IPS-20b (cell line): ENCODE measurements around the gene OTUB2.
A peak's percentile ranks its signal among the peaks of the same experiment; 100 is the strongest.

ENCODE experiments used
- H3K27ac ChIP-seq: one replicate; pipeline ENCODE4 v1.5.1; 2013; ENCODE audit warnings: low read length
- H3K27me3 ChIP-seq: 2 replicates; pipeline ENCODE4 v1.6.1; 2013; ENCODE audit warnings: mild to moderate bottlenecking, low read length, inconsistent platforms; ENCODE audit not compliant: insufficient read depth
- H3K36me3 ChIP-seq: 2 replicates; pipeline ENCODE4 v1.6.1; 2013; ENCODE audit warnings: low read depth, mild to moderate bottlenecking, inconsistent platforms, low read length, moderate library complexity; ENCODE audit not compliant: insufficient read depth
- H3K4me1 ChIP-seq: 2 replicates; pipeline ENCODE4 v1.6.1; 2013; ENCODE audit warnings: mild to moderate bottlenecking, control low read depth, inconsistent platforms, low read length, moderate library complexity; ENCODE audit not compliant: insufficient read depth
- H3K4me3 ChIP-seq: 2 replicates; pipeline ENCODE4 v1.5.1; 2013; ENCODE audit warnings: mild to moderate bottlenecking, low read length, inconsistent platforms
- H3K9ac ChIP-seq: 2 replicates; pipeline ENCODE4 v1.6.1; 2013; ENCODE audit warnings: low read depth, mild to moderate bottlenecking, inconsistent platforms, low read length, moderate library complexity
- H3K9me3 ChIP-seq: 2 replicates; pipeline ENCODE4 v1.6.1; 2013; ENCODE audit warnings: mild to moderate bottlenecking, low read depth, low read length, inconsistent platforms; ENCODE audit not compliant: insufficient read depth

The OTUB2 gene

GRCh38 chr14:94026173-94026888, at the start of gene OTUB2:
TSS of gene OTUB2 (plus strand) at chr14:94026340. CDS start at chr14:94026538, 198 bp downstream.
- Histone ChIP-seq H3K4me1 (peaks cover 17% of the 10 kb centered on the region), H3K27ac (no peak within 1 kb of the TSS), H3K36me3 (no peaks in the 10 kb centered on the region), H3K9ac (peak within 1 kb of the TSS; percentile 56; the same call in 1 of the 2 replicates), H3K27me3 (peaks cover 4% of the 10 kb centered on the region; the same call in 1 of the 2 replicates), H3K4me3 (peak within 1 kb of the TSS; percentile 67), H3K9me3 (no peaks in the 10 kb centered on the region)

- Histone ChIP-seq H3K27ac (no peak within 1 kb of the TSS), H3K36me3 (no peaks in the 10 kb centered on the region), H3K27me3 (no peaks in the 10 kb centered on the region), H3K4me1 (peaks cover 5% of the 10 kb centered on the region; the same call in 1 of the 2 replicates), H3K9me3 (no peaks in the 10 kb centered on the region), H3K4me3 (no peak within 1 kb of the TSS), H3K9ac (peak within 1 kb of the TSS; percentile 2; the same call in 1 of the 2 replicates)
Measured at GRCh38 chr14:93976477-93977057, 49.6 kb upstream of the OTUB2 start, which contains the start of gene ASB2. TSS of gene ASB2 (minus strand) at chr14:93976570. CDS start at chr14:93964539, 12,031 bp downstream.

GRCh38 chr14:93977171-93977570, 49.0 kb upstream of the OTUB2 start:
- no peaks in the 10 kb centered on the region for H3K36me3 ChIP-seq
- H3K4me3 ChIP-seq = no peak overlapping the region
- no peaks in the 10 kb centered on the region for H3K27me3 ChIP-seq
- no peaks in the 10 kb centered on the region for H3K9me3 ChIP-seq
- peaks cover 5% of the 10 kb centered on the region; the same call in 1 of the 2 replicates for H3K4me1 ChIP-seq
- H3K9ac ChIP-seq = no peak overlapping the region
- H3K27ac ChIP-seq = no peak overlapping the region

- Histone ChIP-seq H3K4me3 (no peak overlapping the region), H3K4me1 (peaks cover 5% of the 10 kb centered on the region; the same call in 1 of the 2 replicates), H3K27ac (no peak overlapping the region), H3K27me3 (no peaks in the 10 kb centered on the region), H3K9ac (no peak overlapping the region), H3K9me3 (no peaks in the 10 kb centered on the region), H3K36me3 (no peaks in the 10 kb centered on the region)
Measured at GRCh38 chr14:93977790-93978581, 48.2 kb upstream of the OTUB2 start.

GRCh38 chr14:93978735-93979134, 47.4 kb upstream of the OTUB2 start:
- peaks cover 5% of the 10 kb centered on the region; the same call in 1 of the 2 replicates for H3K4me1 ChIP-seq

GRCh38 chr14:93980456-93981201, 45.5 kb upstream of the OTUB2 start:
- no peaks in the 10 kb centered on the region for H3K36me3 ChIP-seq
- no peaks in the 10 kb centered on the region for H3K9me3 ChIP-seq
- no peak overlapping the region for H3K27ac ChIP-seq
- no peak overlapping the region for H3K4me3 ChIP-seq
- H3K9ac ChIP-seq = no peak overlapping the region
- H3K4me1 ChIP-seq = peaks cover 9% of the 10 kb centered on the region
- H3K27me3 ChIP-seq = no peaks in the 10 kb centered on the region

More at GRCh38 chr14:93978735-93979134, 47.4 kb upstream of the OTUB2 start:
- no peak overlapping the region for H3K9ac ChIP-seq
- no peaks in the 10 kb centered on the region for H3K27me3 ChIP-seq
- H3K36me3 ChIP-seq = no peaks in the 10 kb centered on the region
- no peak overlapping the region for H3K27ac ChIP-seq
- no peaks in the 10 kb centered on the region for H3K9me3 ChIP-seq
- H3K4me3 ChIP-seq = no peak overlapping the region

- H3K9me3 ChIP-seq = no peaks in the 10 kb centered on the region
- no peaks in the 10 kb centered on the region for H3K36me3 ChIP-seq
- H3K9ac ChIP-seq = no peak overlapping the region
- H3K27ac ChIP-seq = no peak overlapping the region
- H3K4me3 ChIP-seq = no peak overlapping the region
- H3K27me3 ChIP-seq = no peaks in the 10 kb centered on the region
- H3K4me1 ChIP-seq = peaks cover 4% of the 10 kb centered on the region; the same call in 1 of the 2 replicates
Measured at GRCh38 chr14:93981316-93982229, 44.6 kb upstream of the OTUB2 start.

GRCh38 chr14:93982230-93983007, 43.7 kb upstream of the OTUB2 start:
- Histone ChIP-seq H3K27ac (no peak overlapping the region), H3K9ac (no peak overlapping the region), H3K36me3 (no peaks in the 10 kb centered on the region), H3K4me1 (peaks cover 4% of the 10 kb centered on the region; the same call in 1 of the 2 replicates), H3K4me3 (no peak overlapping the region), H3K9me3 (no peaks in the 10 kb centered on the region), H3K27me3 (no peaks in the 10 kb centered on the region)

- no peaks in the 10 kb centered on the region for H3K9me3 ChIP-seq
- H3K4me1 ChIP-seq = peaks cover 4% of the 10 kb centered on the region; the same call in 1 of the 2 replicates
- no peak overlapping the region for H3K9ac ChIP-seq
- no peaks in the 10 kb centered on the region for H3K27me3 ChIP-seq
- no peaks in the 10 kb centered on the region for H3K36me3 ChIP-seq
- no peak overlapping the region for H3K4me3 ChIP-seq
- H3K27ac ChIP-seq = no peak overlapping the region
Measured at GRCh38 chr14:93984070-93984469, 42.1 kb upstream of the OTUB2 start.

GRCh38 chr14:93984987-93985410, 41.1 kb upstream of the OTUB2 start:
- H3K27me3 ChIP-seq = no peaks in the 10 kb centered on the region
- H3K4me1 ChIP-seq = peaks cover 4% of the 10 kb centered on the region; the same call in 1 of the 2 replicates
- no peaks in the 10 kb centered on the region for H3K36me3 ChIP-seq
- no peak overlapping the region for H3K27ac ChIP-seq
- no peak overlapping the region for H3K9ac ChIP-seq
- no peaks in the 10 kb centered on the region for H3K9me3 ChIP-seq
- no peak overlapping the region for H3K4me3 ChIP-seq
